B cell (primary cell): Measurements from ENCODE around the gene ZNF385A.

Experiments
- EZH2 ChIP-seq: IDR thresholded peaks from 2 replicates; pipeline ENCODE4 v1.6.1; 2012; ENCODE audit warnings: borderline replicate concordance, low read depth, mild to moderate bottlenecking, moderate library complexity, low read length; ENCODE audit not compliant: insufficient read depth, poor library complexity, severe bottlenecking
- TF ChIP-seq, protein P1 (sequence below): fragments of 200-600 bp; IDR thresholded peaks from one replicate; pipeline ENCODE4 v1.8.0; 2022; ENCODE audit warnings: antibody characterized with exemption, mild to moderate bottlenecking

DNA sequence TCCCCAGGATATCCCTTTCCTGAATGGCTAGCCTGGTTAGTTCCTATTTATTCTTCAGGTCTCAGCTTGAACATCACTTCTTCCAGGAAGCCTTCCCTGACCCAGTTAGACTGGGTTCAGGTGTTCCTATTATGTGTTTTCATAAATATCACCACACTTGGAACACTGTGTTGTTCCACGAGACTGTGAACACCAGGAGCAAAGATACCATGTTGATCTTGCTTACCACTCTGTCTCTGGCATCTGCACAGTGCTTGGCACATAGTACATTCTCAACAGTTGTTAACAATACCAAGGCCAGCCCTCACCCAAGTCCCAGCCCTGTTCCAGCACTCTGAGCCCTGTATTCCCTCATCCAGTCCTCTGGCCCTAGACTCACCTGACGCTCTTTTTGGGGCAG, 13.7 kb upstream of the ZNF385A start:
- TF ChIP-seq, protein P1, sequence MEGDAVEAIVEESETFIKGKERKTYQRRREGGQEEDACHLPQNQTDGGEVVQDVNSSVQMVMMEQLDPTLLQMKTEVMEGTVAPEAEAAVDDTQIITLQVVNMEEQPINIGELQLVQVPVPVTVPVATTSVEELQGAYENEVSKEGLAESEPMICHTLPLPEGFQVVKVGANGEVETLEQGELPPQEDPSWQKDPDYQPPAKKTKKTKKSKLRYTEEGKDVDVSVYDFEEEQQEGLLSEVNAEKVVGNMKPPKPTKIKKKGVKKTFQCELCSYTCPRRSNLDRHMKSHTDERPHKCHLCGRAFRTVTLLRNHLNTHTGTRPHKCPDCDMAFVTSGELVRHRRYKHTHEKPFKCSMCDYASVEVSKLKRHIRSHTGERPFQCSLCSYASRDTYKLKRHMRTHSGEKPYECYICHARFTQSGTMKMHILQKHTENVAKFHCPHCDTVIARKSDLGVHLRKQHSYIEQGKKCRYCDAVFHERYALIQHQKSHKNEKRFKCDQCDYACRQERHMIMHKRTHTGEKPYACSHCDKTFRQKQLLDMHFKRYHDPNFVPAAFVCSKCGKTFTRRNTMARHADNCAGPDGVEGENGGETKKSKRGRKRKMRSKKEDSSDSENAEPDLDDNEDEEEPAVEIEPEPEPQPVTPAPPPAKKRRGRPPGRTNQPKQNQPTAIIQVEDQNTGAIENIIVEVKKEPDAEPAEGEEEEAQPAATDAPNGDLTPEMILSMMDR: no peak
- TF ChIP-seq EZH2: no peak
